HG02870 (cell line): Measurements from ENCODE around the gene RNF31.

Experiments
- ATAC-seq: cut with Tn5 transposase; IDR thresholded peaks from one replicate; pipeline ENCODE4 v1.9.1; 2021; ENCODE audit warnings: mild to moderate bottlenecking, moderate library complexity; ENCODE audit not compliant: unreplicated experiment

RNF31 gene

GRCh38 chr14:24137529-24138395 is 9.5 kb upstream of the RNF31 start:
- ATAC-seq = no peak

DNA sequence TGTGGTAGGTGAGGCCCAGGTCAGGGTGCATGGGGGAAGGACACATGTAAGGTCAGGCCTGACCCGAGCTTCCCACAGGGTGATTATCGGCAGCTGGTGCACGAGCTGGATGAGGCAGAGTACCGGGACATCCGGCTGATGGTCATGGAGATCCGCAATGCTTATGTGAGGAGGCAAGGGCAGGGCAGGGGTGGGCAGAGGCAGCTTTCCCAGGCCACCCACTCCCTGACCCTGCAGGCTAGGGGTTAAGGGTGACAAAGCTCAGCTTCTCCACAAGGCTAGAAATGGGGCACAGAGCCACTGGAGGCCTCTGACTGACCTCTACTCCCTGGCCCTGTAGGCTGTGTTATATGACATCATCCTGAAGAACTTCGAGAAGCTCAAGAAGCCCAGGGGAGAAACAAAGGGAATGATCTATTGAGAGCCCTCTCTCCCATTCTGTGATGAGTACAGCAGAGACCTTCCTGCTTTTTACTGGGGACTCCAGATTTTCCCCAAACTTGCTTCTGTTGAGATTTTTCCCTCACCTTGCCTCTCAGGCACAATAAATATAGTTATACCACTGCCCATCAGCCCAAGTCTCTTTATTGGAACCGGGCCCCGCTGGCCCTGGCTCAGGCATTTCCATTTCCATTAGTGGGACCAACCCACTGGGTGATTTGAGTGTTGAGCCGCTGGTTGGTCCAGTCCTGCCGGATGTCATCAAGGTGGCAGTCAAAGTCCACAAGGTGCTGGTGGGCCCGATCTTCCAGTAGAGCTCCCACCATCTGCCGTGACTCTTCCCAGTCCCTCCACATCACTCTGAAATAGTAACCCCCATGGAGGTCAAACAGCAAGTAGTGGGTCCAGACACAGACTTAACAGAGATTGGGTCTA is 8.7 kb upstream of the RNF31 start:
- no peak for ATAC-seq

GRCh38 chr14:24139272-24139934 is 7.9 kb upstream of the RNF31 start:
- ATAC-seq = no peak

GRCh38 chr14:24141097-24141880 is 6.0 kb upstream of the RNF31 start, which contains the start of gene EMC9:
EMC9 (minus strand) TSS chr14:24141591; CDS start chr14:24141304, 287 bp downstream.
- ATAC-seq = peak; percentile 88

- no peak for ATAC-seq
These were observed 3.8 kb upstream of the RNF31 start for GRCh38 chr14:24143511-24143910.

DNA sequence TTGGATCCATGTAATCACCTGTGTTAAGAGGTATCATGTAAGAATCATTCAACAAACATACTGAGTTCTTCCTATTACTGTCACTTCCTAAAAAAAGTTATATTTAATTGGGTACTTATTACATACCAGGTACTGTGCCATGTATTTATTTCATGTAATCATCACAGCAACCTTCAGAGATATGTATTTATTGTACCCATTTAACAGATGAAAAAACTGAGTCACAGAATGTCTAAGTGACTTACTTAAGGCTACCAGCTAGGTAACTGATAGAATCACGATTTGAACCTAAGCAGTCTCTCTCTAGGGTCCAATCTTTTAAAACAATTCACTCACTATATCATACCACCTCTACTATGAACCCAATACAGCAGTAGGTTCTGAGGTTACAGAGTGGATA is 2.8 kb upstream of the RNF31 start:
- ATAC-seq = no peak

DNA sequence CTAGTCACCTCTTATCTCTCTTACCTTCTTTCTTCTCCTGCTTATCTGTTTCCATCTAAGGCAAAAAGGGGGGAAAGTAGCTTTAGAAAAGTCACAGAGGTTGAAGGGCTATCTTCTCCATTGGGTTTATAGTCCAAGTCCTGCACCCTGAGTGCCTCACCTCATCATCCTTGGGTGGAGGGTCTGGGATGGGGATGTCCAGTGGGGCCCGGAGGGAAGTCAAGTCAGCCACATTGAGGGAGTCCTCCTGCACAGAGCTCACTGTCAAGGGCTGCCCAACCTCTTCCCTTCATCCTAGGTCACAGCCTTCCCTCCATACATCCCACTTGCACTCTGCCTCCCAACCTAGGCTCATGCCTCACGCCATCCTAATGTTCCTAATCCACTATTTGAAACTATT is 2.1 kb upstream of the RNF31 start:
- no peak for ATAC-seq

DNA sequence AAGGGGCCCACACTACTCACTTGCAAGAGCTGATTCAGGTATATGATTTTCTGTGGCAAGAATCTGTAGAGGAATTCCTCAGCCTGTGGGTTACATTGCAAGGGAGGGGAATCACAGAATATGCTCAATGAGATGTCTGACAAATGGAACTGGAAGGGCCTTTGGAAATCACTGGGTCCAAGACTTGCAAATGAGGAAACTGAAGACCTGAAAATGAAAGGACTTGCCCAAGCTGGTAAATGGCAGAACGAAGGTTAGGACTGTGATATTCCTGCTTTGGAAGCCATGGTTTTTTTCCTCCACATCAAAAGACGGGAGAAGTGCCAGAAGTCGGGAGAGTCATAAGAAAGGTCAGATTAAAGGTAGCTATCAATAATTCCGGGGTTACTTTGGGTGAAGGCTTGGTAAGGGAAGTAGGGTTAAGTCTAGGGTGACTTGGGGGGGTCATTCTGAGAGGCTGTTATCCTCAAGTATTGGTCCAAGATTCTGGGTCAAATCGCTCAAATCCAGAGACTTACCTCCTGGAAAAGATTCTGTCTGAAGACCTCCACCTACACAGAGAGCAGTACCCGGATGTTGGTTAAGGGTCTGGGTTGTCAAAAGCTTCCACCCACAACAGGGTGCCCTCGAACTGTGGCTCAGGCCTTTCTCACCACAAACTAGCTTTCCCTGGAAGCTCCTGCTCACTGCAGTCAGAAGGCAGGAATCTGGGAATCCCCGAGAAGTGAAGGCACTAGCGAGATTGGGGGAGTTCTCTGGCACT is 1.4 kb upstream of the RNF31 start:
- ATAC-seq = no peak

GRCh38 chr14:24146453-24146977 is 783 bp upstream of the RNF31 start, which contains the start of gene PSME2:
PSME2 (minus strand) TSS chr14:24146610; CDS start chr14:24146581, 29 bp downstream.
- ATAC-seq = peak; percentile 62

- ATAC-seq = no peak
These were observed 597 bp downstream of the RNF31 start for GRCh38 chr14:24147761-24148428.

- ATAC-seq = no peak
These were observed 2.1 kb downstream of the RNF31 start for GRCh38 chr14:24149302-24149969.

- ATAC-seq = no peak
These were observed 2.8 kb downstream of the RNF31 start for GRCh38 chr14:24150061-24150460.

DNA sequence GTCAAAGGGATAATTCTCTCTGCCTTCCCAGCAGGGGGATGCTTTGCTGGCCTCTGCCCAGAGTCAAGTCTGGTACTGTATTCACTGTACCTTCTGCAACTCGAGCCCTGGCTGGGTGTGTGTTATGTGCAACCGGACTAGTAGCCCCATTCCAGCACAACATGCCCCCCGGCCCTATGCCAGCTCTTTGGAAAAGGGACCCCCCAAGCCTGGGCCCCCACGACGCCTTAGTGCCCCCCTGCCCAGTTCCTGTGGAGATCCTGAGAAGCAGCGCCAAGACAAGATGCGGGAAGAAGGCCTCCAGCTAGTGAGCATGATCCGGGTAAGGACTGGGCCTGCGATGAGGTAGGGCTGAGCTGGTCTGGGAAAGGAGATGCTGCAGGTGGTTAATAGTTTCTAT is 3.3 kb downstream of the RNF31 start:
- ATAC-seq = no peak

DNA sequence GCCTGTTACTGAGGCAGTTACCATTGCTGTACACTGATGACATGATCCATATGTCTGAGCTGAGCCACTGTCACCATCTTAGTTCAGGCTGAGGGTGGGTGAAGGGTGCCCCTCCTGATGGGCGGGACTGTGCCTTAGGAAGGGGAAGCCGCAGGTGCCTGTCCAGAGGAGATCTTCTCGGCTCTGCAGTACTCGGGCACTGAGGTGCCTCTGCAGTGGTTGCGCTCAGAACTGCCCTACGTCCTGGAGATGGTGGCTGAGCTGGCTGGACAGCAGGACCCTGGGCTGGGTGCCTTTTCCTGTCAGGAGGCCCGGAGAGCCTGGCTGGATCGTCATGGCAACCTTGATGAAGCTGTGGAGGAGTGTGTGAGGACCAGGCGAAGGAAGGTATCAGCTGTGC is 3.7 kb downstream of the RNF31 start:
- ATAC-seq = no peak

- ATAC-seq = no peak
These were observed 4.2 kb downstream of the RNF31 start for GRCh38 chr14:24151404-24152080.

DNA sequence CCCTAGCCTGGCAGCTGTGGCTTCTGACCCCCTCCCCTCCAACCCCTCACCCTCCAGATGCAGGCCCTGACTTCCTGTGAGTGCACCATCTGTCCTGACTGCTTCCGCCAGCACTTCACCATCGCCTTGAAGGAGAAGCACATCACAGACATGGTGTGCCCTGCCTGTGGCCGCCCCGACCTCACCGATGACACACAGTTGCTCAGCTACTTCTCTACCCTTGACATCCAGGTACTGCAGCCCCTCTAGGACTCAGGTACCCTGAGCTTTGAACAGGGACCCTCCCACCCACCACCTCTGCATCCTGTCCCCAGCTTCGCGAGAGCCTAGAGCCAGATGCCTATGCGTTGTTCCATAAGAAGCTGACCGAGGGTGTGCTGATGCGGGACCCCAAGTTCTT is 7.8 kb downstream of the RNF31 start:
- ATAC-seq = no peak

- ATAC-seq = no peak
These were observed 9.5 kb downstream of the RNF31 start for GRCh38 chr14:24156840-24157239.

DNA sequence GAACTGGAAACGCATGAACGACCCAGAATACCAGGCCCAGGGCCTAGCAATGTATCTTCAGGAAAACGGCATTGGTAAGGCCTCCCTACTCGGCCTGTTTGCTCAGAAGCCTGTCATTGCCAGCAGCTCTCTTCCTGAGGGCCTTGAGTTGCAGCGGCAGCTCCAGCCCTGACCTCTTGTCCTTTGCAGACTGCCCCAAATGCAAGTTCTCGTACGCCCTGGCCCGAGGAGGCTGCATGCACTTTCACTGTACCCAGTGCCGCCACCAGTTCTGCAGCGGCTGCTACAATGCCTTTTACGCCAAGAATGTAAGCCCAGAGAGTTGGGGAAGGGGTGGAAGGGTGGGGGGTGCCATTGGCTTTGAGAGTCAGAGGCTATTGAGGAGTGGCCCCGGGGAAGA is 10.0 kb downstream of the RNF31 start:
- no peak for ATAC-seq
